Endothelial cell of umbilical vein (primary cell): Measurements from ENCODE around the gene RIN2.

Experiments used
- POLR2A ChIP-seq: IDR thresholded peaks from 2 replicates; pipeline ENCODE4 v1.6.1; 2012; ENCODE audit warnings: low read depth, mild to moderate bottlenecking, control low read depth, low read length
- POLR2AphosphoS5 ChIP-seq: IDR thresholded peaks from 2 replicates; pipeline ENCODE4 v1.6.1; 2012; ENCODE audit warnings: low read depth, mild to moderate bottlenecking, control low read depth, low read length, moderate library complexity; ENCODE audit not compliant: insufficient read depth
- TF ChIP-seq, protein P1 (sequence below), 2 donors: IDR thresholded peaks; 1 replicate in 1 of 2; 2 replicates in 1 of 2; pipeline ENCODE4 v1.5.1; 2011; ENCODE audit warnings: low read length in 2 of 2, mild to moderate bottlenecking in 2 of 2, moderate library complexity in 2 of 2, control low read depth in 1 of 2, inconsistent platforms in 1 of 2, low read depth in 1 of 2; ENCODE audit not compliant: insufficient read depth in 1 of 2; ENCODE audit errors: extremely low read depth in 1 of 2

DNA sequence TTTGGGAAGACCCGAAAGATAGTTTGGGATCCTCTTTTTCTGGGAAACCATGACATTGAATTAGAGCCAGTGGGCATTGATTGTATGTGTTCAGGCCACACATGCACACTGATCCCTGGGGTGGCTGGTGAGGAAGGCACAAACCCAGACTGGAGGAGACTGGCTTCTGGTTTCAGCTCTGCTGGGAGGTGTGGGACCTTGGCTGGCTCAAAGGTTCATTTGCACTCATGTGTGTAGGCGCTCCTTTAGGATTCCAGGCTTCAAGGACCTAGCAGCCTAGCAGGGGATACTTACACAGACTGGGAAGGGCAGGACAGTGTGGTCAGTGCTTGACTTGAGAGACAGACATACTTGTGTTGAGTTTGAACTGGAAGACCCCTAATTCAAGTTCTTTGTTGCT, 7.2 kb downstream of the RIN2 start:
- TF ChIP-seq POLR2AphosphoS5 (no peak), POLR2A (no peak)
- TF ChIP-seq, protein P1, sequence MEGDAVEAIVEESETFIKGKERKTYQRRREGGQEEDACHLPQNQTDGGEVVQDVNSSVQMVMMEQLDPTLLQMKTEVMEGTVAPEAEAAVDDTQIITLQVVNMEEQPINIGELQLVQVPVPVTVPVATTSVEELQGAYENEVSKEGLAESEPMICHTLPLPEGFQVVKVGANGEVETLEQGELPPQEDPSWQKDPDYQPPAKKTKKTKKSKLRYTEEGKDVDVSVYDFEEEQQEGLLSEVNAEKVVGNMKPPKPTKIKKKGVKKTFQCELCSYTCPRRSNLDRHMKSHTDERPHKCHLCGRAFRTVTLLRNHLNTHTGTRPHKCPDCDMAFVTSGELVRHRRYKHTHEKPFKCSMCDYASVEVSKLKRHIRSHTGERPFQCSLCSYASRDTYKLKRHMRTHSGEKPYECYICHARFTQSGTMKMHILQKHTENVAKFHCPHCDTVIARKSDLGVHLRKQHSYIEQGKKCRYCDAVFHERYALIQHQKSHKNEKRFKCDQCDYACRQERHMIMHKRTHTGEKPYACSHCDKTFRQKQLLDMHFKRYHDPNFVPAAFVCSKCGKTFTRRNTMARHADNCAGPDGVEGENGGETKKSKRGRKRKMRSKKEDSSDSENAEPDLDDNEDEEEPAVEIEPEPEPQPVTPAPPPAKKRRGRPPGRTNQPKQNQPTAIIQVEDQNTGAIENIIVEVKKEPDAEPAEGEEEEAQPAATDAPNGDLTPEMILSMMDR (IDR thresholded peaks at IDR 0.05; ENCODE audit: extremely low read depth in 1 of 2, insufficient read depth in 1 of 2, low read depth in 1 of 2, low read length in 2 of 2) = no peak
